Stimulated activated CD8-positive, alpha-beta memory T cell treated with anti-CD3 and anti-CD28 coated beads, Interleukin-12 subunit alpha, Interleukin-12 subunit beta, amount 100 ng/mL, for 4 hours (primary cell): ENCODE results near the gene OR10A2.
"Not testable (repeated sequence)": the region's sequence is repeated elsewhere in the genome, so short reads cannot be mapped to it uniquely, and the experiment has no call there.

Source experiments
- DNase-seq: peaks from one replicate; pipeline ENCODE4 v3.0.0-alpha.2; 2020; ENCODE audit warnings: low read depth

Gene OR10A2, protein sequence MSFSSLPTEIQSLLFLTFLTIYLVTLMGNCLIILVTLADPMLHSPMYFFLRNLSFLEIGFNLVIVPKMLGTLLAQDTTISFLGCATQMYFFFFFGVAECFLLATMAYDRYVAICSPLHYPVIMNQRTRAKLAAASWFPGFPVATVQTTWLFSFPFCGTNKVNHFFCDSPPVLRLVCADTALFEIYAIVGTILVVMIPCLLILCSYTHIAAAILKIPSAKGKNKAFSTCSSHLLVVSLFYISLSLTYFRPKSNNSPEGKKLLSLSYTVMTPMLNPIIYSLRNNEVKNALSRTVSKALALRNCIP

DNA sequence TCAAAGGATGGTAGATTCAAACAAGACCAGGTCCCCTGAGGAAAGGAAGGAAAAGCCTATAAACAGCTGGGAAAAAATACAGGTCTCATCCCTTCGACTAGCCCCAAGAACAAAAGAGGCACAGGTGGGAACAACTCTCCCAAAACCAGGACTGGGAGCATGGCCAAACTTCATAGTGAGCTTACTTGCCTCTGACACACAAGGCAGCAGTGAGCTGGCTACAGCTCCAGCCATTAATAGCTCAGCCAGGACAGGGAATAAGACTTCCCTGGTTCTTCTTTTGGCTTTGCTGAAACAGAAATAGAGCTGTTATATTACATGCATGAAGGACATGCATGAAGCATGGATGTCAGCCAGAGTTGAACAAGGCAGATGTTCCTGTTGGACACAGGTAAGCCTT lies at the start of gene OR10A2:
OR10A2 (plus strand) TSS at position 97 of the 400 bp plus-strand sequence. CDS start 6,698 bp downstream, outside the sequence.
- DNase-seq = no peak

DNA sequence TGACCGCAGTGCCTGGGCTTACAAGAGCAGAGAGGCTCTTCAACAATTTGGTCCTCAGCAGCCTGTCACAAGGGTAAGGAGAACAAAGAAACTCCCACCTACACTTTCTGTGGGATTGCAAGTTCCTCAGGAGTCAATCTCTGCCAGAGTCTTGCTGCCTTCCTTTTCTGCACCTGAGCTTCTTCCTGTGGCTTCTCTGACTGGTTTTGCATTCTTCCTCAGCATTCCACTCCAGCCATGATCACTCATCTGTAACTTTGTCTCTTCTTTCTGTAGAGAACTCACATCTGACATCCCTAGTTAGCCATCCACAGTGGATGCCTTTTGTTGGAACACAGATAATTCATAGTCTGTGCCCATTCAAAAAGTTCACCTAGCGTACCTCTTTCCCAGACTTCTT lies 49.2 kb upstream of the OR10A2 start:
- DNase-seq = no peak

DNA sequence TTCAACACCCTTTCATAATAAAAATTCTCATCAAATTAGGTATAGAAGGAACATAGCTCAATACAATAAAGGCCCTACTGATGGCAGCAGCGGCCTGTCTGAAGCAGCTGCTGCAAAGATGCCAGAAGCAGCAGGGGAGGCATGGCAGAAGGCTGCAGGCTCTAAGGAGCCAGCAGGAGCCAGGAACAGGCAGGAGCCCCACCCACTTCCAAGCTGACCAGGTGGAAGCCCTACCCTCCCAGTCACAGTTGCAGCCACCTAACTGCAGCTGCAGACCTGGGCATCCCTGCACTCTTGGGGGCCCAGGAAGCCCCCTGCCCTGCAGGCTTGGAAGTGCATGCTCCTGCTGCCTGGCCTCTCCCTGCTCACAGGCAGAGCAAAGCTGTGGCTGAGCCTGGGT lies 45.2 kb upstream of the OR10A2 start:
- no peak for DNase-seq

DNA sequence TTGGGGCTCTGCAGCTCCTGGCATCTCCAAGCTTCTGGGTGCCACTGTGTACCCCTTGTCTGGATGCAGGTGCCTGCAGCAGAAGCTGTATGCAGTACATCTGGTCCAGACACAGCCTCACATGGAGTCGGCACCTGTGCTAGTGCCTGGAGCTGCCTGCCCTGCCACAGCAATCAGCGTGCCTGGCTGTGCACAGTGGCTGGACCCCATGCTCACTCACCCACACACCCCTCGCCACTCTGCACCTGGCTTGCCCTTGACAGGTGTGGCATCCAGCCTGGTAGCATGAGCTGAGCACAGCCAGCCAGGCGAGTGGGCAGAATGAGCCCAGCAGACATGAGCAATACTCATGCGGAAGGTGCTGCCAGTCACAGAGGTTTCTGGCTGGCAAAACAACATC lies 43.9 kb upstream of the OR10A2 start:
- DNase-seq = no peak

DNA sequence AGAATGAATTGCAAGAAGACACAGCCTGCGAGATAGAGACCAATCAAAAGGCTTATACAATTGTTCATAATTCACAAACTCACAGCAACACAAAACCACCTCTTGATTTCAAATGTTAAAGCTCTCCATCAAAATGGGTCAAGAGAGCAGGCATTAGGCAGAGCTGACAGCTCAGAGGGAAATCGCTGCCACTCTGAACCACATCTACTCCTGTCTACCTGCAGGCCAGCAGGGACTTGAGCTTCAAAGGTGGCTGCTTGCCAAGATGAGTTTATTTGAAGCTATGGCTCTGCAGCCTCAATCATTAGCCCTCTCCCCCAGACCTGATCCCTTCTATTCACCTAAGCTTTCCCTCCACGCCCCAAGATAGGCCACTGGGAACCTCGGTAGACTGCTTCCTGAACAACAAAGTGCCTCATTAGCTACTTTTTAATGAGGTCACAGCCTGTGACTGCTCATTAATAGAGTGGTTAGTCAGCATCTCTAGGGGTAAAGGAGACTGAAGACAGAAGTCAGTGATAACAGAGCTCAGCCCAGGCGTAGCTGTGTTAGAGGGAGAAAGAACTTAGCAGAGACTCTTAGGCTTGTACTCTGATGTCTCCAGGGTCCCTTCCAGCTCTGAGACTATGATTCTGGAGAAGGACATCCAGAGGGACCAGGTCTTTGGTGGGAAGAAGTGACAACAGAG lies 38.6 kb upstream of the OR10A2 start:
- DNase-seq = no peak

DNA sequence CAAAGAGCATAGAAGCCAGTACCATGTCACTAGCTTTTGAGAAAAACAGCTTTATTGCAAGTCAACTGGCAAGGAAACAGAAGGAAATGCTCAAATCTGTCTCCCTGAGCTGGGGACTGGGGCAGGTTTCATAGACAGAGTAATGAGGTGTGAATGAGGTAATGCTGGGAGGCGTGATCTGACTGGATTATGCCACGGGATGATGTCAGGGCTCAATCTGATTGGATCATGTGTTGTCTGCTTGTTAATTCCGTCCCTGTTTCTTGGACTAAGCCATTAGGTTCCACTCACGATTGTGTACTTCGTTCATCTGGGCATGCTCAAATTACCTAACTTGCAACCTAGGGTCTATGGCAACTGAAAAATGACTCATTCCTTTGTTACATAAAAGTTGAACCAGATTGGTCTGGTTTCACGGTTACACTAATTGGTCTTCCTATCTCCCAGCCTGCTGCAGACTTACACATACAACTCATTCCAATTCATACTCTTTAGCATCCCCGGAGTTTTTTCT lies 37.6 kb upstream of the OR10A2 start:
- no peak for DNase-seq

DNA sequence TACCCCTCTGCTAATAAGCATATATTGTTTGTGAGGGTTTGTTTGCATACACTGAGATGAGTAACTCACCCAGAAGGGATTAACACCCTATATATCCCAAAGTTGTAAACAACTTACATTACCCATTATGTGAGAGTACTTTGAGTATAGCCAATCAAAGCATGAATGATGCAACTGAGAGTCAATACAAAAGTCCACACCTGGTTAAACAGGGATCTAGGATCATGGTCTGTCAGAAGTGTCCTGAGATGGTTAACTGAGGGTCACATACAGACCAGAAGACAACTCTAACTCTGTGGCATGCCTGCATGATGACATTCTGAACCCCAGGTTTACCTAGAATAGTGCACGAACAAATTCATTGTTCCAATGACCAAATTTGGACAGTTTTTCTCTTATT lies 34.8 kb upstream of the OR10A2 start:
- no peak for DNase-seq

DNA sequence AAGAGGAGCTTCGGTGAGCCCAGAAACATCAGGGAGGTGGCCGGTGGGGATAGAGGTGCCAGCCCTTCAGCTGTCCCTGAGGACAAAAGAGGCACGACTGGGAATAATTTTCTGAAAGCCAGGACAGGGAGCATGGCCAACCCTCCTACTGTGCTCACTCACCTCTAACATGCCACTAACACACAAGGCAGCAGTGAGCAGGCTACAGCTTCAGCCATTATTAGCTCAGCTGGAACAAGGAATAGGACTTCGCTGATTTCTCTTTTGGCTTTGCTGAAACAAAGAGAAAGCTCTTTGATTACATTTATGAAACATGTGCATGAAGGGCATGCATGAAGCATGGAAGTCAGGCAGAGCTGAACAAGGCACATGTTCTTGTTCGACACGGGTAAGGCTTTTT lies 29.5 kb upstream of the OR10A2 start:
- no peak for DNase-seq

DNA sequence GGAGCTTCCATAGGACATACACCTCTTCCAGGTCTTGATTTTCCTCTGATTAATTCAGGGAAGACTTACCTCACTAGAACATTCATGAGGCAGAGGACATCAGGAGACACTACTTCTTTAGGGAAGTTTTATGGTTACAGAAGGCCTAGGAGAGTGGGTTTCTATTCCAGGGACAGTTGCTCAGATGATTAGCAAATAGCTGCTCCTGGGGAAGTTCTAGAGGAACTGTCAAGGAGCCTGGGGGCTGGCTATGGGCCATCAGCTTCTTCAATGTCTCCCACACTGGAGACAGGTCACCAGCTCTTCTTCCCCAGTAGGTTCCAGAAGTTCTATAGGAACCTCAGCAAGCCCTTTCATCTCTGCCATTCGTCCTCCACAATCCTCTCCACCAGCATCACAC lies 28.8 kb upstream of the OR10A2 start:
- DNase-seq = no peak

DNA sequence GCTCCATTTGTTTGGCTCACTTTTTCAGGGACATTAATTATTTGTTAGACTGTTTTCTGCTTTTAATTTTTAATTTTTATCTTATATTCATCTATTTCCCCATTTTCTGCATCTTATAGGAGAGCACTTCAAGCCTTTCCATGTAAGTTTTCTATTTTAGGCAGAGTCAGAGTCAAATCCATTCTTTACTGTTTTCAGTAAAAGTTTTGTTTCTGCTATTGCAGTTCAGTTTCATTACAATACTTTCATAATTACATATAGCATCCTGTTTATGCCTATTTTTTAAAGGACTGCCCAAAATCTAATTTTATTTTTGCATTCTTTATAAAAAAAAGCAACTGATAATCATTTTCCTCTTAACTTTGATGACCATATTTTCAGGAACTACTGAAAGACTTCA lies 21.2 kb upstream of the OR10A2 start:
- DNase-seq = no peak

DNA sequence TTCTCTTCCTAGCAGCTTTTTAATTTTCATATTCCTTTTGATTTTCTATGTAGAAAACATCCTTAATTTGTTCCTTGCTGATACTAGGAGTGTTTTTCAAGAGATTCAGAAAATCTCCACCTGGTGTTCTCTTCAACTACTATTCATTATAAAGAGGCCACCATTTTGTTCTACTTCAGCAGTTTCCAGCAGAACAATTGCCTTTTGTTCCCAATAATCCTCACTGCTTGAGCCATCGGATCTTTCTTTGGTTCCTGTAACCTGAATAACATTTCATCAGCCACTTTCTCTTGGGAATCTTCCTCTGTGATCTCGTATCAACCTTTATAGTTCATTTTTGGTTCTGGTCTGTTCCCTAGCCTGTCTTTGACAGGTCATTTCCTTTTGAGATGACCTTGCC lies 19.2 kb upstream of the OR10A2 start:
- no peak for DNase-seq

DNA sequence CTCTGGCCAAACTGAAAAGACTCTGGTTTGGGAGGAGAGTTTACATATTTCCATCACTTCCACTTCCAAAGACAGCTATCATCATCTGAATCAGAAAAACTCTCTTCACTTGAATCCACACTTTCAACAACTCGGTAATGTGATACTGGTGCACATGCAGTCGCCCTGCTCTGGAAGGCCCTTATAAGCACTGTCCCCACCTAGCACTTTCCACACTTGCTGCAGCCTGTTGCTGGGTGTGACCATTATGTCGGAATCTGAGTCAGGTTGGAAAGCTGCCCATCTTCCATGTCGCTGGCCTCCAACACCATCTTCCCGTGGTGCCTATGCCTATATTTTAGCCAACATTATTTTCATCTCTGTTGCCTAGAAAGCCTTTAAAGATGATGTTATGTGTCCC lies 18.5 kb upstream of the OR10A2 start:
- no peak for DNase-seq

DNA sequence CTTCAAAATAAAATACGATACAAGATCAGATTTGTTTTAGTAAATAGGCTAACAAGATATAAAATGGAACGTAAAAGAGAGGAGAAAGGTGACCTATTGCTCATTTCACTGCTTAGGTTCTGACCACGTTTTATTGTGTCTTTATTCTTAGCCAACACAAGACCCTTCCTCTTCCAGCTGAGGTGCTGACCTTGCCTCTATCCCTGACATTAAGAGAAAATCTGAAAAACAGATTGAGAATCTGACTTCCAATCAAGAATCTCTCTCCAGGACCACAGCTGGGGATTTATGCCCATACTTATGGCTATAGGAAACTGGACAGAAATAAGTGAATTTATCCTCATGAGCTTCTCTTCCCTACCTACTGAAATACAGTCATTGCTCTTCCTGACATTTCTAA lies 17.5 kb upstream of the OR10A2 start, which contains the start of gene OR10A5:
OR10A5 (plus strand) TSS at position 301 of the 400 bp plus-strand sequence; CDS start at position 301, 0 bp downstream.
- DNase-seq = no peak

DNA sequence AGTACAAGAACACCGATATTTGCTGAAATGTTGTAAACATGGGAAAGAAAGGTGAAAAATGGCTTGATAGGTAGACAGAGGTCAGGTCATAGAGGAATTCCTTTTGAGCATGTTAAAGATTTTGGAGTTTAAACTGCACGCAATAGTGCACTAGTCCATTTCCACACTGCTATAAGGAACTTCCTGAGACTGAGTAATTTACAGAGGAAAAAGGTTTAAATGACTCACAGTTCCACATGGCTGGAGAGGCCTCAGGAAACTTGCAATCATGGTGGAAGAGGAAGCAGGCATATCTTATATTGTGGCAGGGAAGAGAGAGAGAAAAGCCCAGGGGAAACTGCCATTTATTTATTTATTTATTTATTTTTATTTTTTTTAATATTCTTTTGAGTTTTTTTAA lies 12.3 kb upstream of the OR10A2 start:
- no peak for DNase-seq

DNA sequence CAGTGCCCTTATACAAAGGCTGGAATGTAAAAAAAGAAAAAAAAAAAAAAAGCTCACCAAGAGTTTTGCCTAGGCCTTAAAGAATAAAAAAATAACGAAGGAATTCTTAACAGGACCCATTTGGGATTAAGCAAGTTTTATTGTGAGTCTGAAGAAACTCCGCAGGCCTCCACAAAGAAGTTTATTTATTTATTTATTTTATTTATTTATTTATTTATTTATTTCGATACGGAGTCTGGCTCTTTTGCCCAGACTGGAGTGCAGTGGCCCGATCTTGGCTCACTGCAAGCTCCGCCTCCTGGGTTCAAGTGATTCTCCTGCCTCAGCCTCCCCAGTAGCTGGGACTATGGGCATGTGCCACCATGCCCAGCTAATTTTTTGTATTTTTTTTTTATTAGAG lies 8.1 kb upstream of the OR10A2 start:
- DNase-seq = not testable (repeated sequence)

DNA sequence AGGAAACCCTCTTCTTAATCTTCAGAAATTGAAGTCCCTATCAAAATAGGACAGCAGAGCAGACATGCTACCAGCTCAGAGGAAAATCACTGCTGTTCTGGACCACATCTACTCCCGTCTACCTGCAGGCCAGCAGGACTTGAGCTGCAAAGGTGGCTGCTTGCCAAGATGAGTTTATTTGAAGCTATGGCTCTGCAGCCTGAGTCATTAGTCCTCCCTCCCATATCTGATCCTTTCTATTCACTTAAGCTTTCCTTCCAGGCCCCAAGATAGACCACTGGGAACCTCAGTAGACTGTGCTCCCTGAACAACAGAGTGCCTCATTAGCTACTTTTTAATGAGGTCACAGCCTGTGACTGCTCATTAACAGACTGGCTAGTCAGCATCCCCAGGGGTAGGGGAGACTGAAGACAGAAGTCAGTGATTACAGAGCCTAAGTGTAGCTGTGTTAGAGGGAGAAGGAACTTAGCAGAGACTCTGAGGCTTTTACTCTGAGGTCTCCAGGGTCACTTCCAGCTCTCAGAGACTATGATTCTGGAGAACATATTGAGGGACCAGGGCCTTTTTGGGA lies 6.8 kb upstream of the OR10A2 start:
- DNase-seq = no peak

DNA sequence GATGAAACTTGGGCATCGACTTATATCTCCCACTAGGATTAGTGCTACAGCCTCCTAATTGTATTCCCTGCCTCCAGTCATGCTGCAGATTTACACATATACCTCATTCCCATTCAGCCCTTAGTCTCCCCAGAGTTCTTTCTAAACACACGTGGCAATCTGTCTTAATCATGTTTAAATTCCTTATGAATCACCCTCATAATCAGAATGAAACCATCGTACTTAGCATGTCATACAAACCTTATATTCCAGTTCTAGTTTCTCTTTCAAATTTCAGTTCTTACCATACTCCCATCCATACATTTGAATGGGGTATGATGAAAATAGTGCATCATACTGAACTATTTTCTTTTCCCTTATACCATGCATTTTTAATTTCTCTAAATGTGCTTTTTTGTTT lies 6.0 kb upstream of the OR10A2 start:
- DNase-seq = no peak

DNA sequence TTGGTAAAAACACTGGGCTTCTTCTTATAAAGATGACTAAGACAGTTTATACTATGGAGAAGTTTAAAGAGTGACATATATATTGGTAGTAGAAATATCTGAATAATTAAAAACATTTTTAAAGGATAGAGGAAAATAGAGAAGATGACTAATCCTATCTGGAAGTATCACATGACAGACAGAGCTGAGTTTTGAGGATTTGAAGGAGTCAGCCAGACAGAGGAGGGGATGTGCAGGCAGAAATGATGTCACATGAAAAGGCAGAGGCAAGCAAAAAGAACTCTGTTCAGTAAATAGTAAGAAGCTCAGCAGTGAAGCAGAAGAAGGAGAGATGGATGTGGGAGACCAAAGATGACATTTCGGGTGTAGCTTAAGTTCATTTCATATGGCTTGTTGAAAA lies 1.6 kb downstream of the OR10A2 start:
- no peak for DNase-seq

DNA sequence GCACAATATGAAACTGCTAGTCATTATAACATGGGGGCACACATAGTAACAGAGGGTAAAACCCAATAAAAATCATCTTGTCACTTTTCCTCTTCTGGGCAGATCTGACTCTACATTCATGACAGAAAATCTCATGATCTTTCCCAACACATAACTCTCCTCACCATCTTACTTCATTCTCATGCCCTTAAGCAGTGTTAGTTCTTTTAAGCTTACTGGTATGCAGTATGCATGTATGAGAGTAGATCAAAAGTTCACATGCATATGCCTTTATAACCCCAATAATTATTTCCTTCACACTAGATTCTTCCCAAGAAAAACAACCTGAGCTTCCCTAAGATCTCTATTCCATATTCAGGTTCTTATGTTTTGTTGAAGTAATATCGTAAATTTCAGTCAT lies 8.4 kb downstream of the OR10A2 start:
- DNase-seq = no peak

DNA sequence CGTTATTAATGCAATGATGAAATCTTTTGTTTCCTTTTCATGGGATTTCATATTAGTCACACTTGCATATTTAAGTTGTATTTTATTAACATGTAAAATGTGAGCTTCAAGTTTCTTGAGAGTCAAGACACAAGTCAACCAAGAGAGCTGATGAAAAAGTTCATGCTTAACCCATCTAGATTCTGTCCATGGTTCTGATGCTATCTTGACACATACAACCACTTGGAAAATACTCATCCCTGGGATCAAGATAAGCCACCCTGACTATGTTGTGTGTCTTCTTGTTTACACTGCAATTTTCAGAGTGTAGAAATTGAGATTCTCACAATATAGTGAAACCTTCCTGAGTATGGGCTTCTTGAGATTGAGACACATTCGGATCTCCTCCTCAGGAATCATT lies 12.9 kb downstream of the OR10A2 start:
- no peak for DNase-seq

DNA sequence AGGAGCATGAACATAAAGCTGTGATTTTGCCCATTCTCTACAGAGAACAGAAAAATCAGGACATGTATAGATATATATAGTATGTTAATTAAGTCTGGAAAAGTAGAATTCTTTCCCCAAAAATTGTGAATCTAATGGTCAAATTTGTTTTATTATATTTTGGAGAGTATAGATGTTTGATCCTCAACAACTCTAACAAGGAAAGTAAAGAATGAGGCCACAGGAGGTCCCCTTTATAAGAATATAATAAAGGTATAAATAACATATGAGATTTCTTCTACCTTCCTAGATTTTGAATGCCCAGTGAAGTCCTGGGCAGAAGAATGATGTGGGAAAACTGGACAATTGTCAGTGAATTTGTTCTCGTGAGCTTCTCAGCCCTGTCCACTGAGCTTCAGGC lies 13.5 kb downstream of the OR10A2 start, which contains the start of gene OR10A4:
OR10A4 (plus strand) TSS at position 301 of the 400 bp plus-strand sequence; CDS start at position 324, 23 bp downstream.
- DNase-seq = no peak

DNA sequence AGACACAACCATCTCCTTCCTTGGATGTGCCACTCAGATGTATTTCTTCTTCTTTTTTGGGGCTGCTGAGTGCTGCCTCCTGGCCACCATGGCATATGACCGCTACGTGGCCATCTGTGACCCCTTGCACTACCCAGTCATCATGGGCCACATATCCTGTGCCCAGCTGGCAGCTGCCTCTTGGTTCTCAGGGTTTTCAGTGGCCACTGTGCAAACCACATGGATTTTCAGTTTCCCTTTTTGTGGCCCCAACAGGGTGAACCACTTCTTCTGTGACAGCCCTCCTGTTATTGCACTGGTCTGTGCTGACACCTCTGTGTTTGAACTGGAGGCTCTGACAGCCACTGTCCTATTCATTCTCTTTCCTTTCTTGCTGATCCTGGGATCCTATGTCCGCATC lies 14.1 kb downstream of the OR10A2 start:
- no peak for DNase-seq

DNA sequence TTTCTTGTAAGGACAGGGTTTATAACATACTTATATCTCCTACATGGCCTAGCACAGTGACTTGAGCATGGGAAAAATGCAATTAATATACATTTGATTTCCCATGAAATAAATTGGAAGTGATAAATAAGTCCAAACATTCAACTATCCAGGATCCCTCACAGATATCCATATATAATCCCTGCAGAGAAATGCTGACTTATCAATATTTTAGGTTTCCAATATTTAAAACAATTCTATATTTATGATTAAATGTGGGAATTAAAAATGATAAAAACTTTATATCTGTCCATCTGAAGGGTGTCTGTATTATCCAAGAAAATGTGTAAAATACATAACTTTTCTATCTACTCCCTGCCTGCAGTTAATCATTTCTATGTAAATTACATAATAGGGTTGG lies 19.9 kb downstream of the OR10A2 start:
- DNase-seq = no peak
